ENCODE data around the gene CHD6.

Gene CHD6

DNA sequence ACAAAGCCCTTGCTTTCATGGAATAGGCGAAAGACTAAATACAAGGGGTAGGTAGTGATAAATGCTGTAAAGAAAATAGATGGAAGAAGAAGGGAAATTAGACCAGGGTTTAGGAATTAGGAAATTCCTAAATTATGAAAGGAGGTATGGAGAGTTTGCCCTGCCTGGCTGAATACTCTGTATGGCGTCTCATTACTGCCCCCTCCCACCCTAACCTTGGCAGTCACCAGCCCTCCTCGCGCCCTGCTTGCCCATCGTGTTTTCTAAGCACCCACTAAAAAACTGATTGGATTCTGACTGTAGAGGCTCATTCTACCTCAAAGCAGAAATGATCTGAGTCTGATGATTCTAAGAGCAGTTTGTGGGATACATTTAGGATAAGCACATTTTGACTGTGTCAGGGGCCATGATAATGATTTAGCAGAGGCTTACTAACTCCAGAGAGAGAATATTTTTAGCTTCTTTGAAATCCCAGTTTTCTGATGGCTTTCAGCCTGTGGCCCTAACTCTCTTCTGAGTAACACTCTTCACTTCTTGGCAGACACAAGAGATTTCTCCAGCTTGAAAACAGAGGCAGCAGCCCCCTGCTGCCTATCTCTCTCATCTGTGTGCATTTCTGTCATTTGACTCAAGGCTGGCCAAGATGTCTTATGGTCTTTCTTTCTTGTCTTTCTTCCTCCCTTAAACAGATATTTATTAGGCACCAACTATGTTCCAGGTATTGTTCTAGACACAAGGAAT lies 1.4 kb upstream of the CHD6 start:
- no peak for DNase-seq

- no peak for DNase-seq
Measured at GRCh38 chr20:41618807-41619311, 682 bp upstream of the CHD6 start.

DNA sequence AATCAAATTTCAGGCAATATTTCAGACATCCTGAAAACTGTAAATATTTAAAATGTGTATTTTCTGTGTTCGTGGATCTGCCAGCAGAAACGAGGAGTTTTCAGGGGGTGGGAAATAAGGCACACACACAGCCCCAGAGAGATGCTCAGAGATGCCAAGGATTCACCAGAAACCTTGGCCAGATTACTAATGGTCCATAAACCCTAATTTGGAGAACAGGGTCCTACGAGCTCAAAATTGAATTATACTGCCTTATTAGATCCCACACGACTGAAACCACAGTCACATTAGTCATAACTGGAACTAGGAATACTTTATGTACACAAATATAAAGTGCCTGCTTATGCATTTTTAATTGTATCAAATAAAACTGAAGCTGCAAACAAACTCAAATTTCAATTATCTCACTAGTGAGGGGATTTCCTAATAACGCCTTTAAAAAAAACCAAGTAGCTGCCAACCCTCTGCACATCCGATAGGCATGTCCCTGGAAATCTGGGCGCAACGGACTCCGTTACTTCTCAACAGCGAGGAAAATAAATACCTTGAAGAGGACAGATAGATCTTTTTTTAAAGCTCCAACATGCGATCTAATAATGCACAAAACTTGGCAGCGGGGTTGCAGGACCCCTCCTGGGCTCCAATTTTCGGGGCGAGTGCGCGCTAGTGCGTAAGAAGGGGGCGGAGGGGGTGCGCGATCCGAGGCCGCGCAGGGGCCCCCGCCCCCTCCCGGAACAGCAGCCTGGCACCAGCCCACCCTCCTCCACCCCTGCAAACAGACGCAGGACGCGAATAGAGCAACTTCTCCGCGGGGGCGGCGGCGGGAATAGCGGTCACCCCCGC lies 897 bp downstream of the CHD6 start:
- no peak for DNase-seq

GRCh38 chr20:41616228-41616627 lies 1.9 kb downstream of the CHD6 start:
- DNase-seq = no peak

GRCh38 chr20:41615676-41616075 lies 2.5 kb downstream of the CHD6 start:
- DNase-seq = no peak

DNA sequence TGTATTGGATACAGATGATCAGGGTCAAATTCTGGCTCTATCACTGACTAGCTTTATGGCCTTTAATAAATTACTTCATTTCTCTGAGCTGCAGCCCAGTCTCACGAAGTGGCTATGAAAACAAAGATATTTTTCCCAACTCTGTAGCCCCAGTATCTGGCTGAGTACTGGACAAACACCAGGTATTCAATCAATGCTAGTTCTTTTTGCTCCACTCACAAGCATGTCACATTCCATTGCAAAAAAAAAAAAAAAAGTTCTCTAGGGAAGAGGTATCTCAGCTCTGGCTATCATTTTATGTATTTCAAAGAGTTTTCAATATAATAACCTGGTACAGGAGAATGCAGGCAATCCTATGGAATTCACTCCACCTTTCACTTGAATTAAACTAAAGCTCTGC lies 3.1 kb downstream of the CHD6 start:
- no peak for DNase-seq

DNA sequence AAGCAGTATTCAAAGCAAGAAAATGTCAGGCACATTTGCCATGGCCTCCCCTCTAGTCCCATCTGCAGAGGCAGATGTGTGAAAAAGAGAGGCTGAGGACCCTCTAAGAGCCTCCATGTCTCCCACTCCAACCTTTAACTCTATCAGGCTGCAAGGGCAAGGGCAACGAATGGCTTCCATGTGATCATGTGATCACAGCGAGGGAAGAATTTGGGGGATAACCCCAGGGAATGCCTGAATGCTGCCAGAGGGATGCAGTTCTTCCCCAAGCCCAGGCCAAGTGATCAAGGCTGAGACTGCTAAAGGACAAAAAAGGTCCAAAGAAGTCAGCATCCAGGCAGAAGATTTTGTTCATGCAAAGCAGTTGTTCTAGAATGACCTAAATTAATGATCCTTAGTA lies 4.9 kb downstream of the CHD6 start:
- DNase-seq = no peak

DNA sequence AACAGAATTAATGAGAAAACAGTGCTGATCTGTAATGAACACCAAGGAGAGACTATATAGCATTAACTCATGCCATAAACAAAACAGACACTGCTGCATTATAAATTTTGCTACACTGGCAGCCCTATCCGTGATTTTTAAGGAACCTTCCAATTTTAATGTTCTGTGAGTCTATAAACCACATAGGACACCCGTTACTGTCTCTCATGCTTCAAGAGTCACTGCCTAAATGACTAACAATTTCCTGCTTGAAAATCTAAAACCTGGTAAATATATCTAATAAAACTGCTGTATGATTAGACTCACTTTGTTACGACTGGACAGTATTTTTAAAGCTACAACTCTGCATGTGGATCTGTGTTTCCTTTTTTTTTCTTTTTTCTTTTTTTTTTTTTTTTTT lies 8.7 kb downstream of the CHD6 start:
- no peak for DNase-seq

GRCh38 chr20:41608606-41609005 lies 9.6 kb downstream of the CHD6 start:
- DNase-seq = no peak

- DNase-seq = no peak
Measured at GRCh38 chr20:41607791-41608190, 10.4 kb downstream of the CHD6 start.

DNA sequence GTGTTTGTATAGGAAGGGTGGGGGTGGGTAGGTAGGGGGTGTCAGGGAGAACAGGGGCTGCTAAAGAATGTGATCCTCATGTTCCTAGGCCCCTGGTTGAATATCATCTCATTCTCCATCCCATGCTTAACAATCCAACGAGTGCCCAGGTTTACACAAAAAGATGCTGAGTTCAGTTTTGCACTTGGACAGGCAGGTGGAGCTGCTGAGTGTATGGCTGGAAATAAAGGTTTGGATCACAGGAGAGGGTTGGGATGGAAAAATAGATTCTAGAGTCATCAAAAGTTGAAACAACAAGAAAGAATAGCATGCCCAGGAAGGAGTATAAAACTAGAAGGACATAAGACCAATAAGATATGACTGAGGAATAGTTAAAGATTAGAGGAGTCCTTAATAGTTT lies 14.2 kb downstream of the CHD6 start:
- DNase-seq = no peak

- DNase-seq = no peak
Measured at GRCh38 chr20:41601742-41602141, 16.4 kb downstream of the CHD6 start.

DNA sequence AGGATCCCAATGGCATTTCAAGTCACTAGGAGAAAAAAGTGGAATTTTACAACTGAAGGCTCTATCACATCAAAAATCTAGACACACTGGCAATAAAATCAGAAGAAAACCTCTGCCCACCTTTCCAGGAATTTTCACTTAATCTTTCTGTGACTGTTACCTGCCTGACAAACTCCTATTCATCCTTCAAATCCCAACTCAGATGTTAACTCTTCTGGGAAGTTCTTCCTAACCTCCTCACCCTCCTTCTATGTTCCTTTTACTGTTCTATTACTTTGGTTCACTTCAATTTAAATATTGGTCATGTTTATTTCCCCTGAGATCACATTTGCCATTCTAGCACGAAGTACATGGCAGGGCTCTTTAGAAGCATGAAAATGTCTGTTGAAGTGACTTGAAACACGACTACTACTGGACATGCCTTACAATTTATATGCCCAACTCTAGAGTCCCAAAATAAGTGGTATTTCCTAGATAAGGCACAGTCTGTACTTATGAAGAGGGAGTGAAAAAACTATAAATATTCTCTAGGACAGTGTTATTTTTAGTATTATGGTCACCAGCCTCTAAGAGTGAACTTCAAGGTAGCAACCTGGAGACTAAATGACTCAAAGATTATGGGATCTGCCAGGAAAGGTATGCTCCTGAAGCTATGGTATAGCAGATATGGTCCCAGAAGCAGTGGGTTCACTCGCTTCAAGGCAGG lies 17.1 kb downstream of the CHD6 start:
- DNase-seq = no peak

- no peak for DNase-seq
Measured at GRCh38 chr20:41599699-41600104, 18.5 kb downstream of the CHD6 start.

GRCh38 chr20:41598719-41599118 lies 19.5 kb downstream of the CHD6 start:
- no peak for DNase-seq

DNA sequence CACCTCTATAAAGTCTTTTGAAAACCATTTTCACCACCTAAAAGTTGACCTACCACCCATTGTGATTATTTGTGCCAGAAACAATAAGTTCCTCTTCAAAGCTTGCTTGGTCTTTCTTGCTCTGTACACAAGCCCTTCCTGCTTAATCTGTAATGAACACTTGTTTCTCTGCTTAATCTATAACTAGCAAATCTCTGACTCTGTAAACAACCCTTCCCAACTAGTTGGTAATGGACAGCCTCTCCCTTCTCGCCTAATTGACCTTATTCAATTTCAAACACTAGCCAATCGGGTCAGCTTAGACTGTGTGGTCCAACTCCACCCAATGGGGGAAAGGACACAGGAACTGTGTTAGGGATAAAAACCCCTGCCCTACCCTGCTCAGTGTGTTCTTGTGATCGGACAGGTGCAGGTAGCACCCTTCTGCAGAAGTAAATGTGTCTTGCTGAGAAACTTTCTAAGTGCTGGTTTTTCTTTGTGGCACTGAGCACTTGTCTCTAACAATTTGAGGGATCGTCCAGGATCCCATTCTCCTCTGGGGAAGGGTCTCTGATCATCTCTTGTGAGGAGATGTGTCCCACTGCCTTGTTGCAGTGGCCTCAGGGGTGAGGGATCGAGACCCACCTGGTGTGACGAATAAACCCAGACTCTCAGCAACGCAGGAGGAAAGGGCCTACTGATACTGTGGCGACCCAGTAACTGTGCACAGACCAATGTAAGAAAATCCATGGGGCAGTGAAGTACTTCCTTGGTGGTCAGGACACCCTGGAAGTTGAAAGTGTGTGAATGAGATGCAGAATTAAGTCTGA lies 23.5 kb downstream of the CHD6 start:
- no peak for DNase-seq

DNA sequence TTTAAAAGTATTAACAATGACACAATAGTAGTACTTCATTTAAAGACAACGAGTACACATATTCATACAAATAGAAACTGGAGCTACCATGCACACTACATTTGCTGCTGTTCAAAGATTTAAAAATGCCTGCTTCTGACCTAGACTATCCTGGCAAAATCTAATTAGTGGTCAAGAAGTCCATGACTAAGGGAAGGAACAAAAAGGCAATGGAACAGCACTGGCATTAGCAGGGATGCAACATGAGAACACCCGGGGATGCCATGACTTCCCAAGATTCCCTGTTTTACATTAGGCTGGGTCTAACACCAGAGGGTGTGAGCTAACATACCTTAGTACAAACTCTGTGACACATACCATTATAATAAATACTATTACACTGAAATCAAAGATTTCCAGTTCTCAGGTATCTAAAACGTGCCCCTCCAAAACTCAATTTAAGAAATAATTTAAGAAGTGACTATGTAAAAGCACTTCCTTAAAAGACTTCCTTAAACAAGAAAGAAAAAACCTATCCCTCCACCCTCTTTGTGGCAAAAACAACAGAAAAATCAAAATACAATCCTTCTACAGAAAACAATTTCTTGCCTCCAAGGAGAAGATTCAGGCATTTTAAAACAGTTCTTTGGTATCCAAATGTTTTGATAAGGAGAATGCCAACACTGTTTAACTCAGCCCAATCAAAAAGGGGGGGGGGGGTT lies 25.5 kb downstream of the CHD6 start:
- DNase-seq = no peak

DNA sequence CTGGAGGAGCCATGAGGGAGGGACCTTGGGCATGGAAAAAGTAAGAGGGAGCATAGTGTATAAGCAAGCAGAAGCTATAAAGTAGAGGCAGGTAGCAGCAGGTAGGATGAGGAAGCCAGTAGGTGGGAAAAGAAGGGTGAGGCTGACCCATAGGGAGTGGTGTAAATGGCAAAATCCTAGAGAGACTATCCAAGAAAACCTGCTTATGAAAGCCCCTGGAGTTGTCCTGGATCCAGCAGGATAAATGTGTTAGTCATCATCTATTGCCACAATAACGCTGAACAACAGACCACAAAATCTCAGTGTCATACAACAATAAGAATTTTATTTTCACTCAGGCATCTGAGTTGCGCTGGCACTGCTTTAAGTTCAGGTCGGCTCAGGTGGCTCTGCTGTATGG lies 30.2 kb downstream of the CHD6 start:
- DNase-seq = no peak

DNA sequence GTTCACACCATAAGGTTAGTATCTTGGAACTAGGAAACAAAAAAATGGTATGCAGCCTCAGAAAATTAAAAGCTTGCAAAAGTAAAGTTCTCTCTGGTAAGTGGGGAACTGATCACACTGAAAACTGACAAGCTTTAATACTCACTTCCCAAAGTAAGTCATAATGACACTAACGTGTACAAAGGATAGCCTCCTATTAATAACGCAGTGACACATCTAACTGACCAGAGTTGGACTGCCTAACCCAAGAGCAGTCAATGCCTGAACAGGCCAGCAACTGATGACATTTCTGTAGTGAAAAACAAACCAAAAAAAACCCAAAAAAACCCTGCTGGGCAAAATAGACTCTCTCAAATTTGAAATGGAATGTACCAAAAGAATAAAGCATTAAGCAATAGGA lies 30.7 kb downstream of the CHD6 start:
- no peak for DNase-seq

DNA sequence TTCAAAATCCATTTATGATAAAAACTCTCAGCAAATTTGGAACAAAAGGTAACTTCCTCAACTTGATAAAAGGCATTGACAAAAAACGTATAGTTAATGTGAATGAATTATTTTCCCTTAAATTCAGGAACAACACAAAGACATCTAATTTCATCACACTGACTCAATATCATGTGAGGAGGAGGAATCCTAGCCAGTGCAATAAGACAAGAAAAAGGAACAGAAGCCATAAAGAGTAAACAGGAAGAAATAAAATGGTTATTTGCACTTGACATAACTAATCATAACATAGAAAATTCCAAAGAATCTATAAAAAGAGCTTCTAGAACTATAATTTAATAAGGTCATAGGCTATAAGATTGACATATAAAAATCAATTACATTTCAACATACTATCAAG lies 31.4 kb downstream of the CHD6 start:
- DNase-seq = no peak

DNA sequence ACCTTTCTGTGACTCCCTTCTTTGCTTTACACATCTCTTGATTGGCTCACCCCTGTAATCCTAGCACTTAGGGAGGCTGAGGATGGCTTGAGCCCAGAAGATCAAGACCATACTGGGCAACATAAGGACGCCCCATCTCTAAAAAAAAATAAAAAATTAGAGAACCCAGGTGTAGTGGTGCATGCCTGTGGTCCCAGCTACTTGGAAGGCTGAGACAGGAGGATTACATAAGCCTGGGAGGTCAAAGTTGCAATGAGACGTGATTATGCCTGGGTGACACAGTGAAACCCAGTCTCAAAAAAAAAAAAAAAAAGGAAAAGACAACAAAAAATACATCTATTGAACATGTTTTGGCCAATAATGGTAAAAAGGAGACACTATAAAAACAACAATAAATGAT lies 37.8 kb downstream of the CHD6 start:
- no peak for DNase-seq
